Calu3 (cell line): Measurements from ENCODE around the gene CDK14. TPM values are rescaled to one million over a fixed set of nuclear protein-coding genes. Genes with fewer than 3 reads are reported as not detected.

Experiments
- BruUV-seq: library from RNA; stranded (reverse); fragments of 400-500 nt; replicated peaks from 2 replicates; lab custom pipeline; 2021; lab: Mats Ljungman, UMichigan
- CTCF ChIA-PET: fragments of 300-600 bp; sonication (Branson Sonifier 250); formaldehyde crosslinking; loops from one replicate; lab custom pipeline; 2022; ENCODE audit warnings: antibody characterized with exemption; lab: Charles Lee
- DNase-seq: peaks from one replicate; pipeline ENCODE4 v3.0.0; 2022
- H3K27ac Mint-ChIP-seq: one replicate; pipeline ENCODE4 v1.8.0; 2022; ENCODE audit warnings: mixed read lengths; ENCODE audit not compliant: unreplicated experiment
- H3K27me3 Mint-ChIP-seq: one replicate; pipeline ENCODE4 v1.8.0; 2022; ENCODE audit warnings: mixed read lengths; ENCODE audit not compliant: unreplicated experiment
- H3K36me3 Mint-ChIP-seq: one replicate; pipeline ENCODE4 v1.8.0; 2022; ENCODE audit warnings: mild to moderate bottlenecking, moderate library complexity, mixed read lengths; ENCODE audit not compliant: insufficient read depth, unreplicated experiment
- H3K4me1 Mint-ChIP-seq: one replicate; pipeline ENCODE4 v1.8.0; 2022; ENCODE audit warnings: mild to moderate bottlenecking, low read depth, mixed read lengths; ENCODE audit not compliant: unreplicated experiment
- H3K4me3 Mint-ChIP-seq: one replicate; pipeline ENCODE4 v1.8.0; 2022; ENCODE audit warnings: mild to moderate bottlenecking, low read depth, moderate library complexity, mixed read lengths; ENCODE audit not compliant: unreplicated experiment
- H3K9me3 Mint-ChIP-seq: one replicate; pipeline ENCODE4 v1.8.0; 2022; ENCODE audit warnings: low read depth, mixed read lengths; ENCODE audit not compliant: unreplicated experiment
- CTCF ChIP-seq: fragments of 200-600 bp; IDR thresholded peaks from one replicate; pipeline ENCODE4 v1.8.0; 2022; ENCODE audit warnings: antibody characterized with exemption; ENCODE audit not compliant: unreplicated experiment
- intact Hi-C: fragments of 100-400 bp; cut with micrococcal nuclease; formaldehyde crosslinking; loops from one replicate; pipeline ENCODE4 v1.10.0; 2022; ENCODE audit not compliant: unreplicated experiment
- total RNA-seq: library from RNA; stranded (reverse); gene quantifications from 2 replicates; pipeline ENCODE4 v1.2.3, GENCODE V29; 2022

Gene CDK14
- total RNA-seq, 1 experiment from 2014 or later: 29.4 TPM

DNA sequence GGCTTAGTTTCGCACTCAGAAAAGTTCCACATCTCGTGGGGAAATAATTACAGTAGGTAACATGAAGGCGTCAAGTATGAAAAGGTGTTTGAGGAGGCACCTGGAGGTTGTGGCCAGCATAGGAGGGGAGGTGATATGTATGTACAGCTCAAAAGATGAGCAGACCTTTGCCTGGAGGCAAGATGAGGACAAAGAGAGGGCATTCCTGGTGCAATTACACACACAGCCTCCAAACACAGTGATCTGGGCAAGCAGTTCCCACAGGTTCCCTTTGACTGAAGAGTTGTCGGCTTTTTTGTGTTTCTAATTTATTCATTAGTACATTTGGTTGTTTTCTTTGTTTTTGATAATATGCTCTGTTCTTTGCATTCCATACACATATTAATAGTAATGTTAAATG is 46.9 kb downstream of the CDK14 start:
- CTCF ChIA-PET: no interaction called here
- H3K9me3 Mint-ChIP-seq: peaks cover 7% of the 10 kb centered on the region

DNA sequence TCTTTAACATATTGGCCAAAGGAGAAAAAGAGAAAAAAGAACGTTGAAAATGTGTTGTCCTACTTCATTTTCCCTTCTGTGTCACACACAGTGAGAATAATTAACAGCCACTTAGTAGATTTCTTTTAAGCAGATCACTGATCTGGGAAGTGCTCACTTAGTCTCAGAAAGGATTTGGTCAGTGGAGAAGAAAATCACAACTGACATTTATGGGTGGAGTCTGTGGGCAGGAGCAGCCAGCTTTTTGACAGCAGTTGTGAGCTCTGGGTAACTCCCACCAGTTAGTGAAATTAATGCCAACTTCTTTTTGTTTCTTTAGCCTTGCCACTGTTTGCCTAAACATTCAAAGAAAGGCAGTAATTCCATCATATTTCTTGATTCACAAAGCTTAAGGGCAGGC is 49.7 kb downstream of the CDK14 start:
- no peak overlapping the region for H3K27ac Mint-ChIP-seq
- BruUV-seq: no TSS peak
- H3K4me1 Mint-ChIP-seq: no peaks in the 10 kb centered on the region
- TF ChIP-seq CTCF: no peak
- intact Hi-C loops: no loop called here
- DNase-seq: no peak
- no peaks in the 10 kb centered on the region for H3K36me3 Mint-ChIP-seq
- H3K27me3 Mint-ChIP-seq: no peaks in the 10 kb centered on the region
- H3K9me3 Mint-ChIP-seq: peaks cover 4% of the 10 kb centered on the region
- CTCF ChIA-PET: no interaction called here
- no peak overlapping the region for H3K4me3 Mint-ChIP-seq

More for the DNA sequence above, 46.9 kb downstream of the CDK14 start:
- DNase-seq: no peak
- intact Hi-C loops: no loop called here
- no peak overlapping the region for H3K4me3 Mint-ChIP-seq
- H3K27me3 Mint-ChIP-seq: no peaks in the 10 kb centered on the region
- no peak overlapping the region for H3K27ac Mint-ChIP-seq
- BruUV-seq: no TSS peak
- no peak for TF ChIP-seq CTCF
- no peaks in the 10 kb centered on the region for H3K36me3 Mint-ChIP-seq
- no peaks in the 10 kb centered on the region for H3K4me1 Mint-ChIP-seq

GRCh38 chr7:90648107-90648506 is 52.0 kb downstream of the CDK14 start:
- no peak for TF ChIP-seq CTCF
- CTCF ChIA-PET: no interaction called here
- no peaks in the 10 kb centered on the region for H3K36me3 Mint-ChIP-seq
- no peaks in the 10 kb centered on the region for H3K9me3 Mint-ChIP-seq
- H3K27ac Mint-ChIP-seq: no peak overlapping the region
- intact Hi-C loops: no loop called here
- H3K4me3 Mint-ChIP-seq: no peak overlapping the region
- no TSS peak for BruUV-seq
- no peaks in the 10 kb centered on the region for H3K27me3 Mint-ChIP-seq
- no peaks in the 10 kb centered on the region for H3K4me1 Mint-ChIP-seq
- DNase-seq: no peak

DNA sequence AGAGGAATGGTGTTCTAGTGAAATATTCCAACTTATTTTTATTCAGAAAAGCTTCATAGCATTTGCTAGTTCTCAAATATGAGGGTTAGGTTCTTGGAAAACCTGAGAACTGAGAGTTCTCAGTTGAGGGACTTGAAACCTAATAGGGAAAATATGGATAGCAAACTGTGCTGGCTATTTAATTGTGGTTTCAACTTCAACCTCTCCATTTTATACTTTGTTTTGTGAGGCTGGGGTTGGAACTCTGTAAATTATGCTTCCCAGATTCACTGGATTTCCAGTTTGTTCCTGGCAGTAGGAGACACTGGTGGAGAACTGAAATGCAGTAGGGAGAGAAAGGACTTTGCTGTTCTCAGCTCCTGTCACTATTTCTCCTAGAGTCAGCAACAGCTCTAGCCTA is 52.7 kb downstream of the CDK14 start:
- Mint-ChIP-seq H3K4me1 (no peaks in the 10 kb centered on the region), H3K9me3 (no peaks in the 10 kb centered on the region), H3K36me3 (no peaks in the 10 kb centered on the region), H3K27me3 (no peaks in the 10 kb centered on the region), H3K4me3 (no peak overlapping the region), H3K27ac (no peak overlapping the region)
- TF ChIP-seq CTCF: no peak
- CTCF ChIA-PET: no interaction called here
- DNase-seq: no peak
- intact Hi-C loops: no loop called here
- no TSS peak for BruUV-seq
